ENCODE data around the gene IRF2BP2. TPM values are rescaled to one million over a fixed set of nuclear protein-coding genes. Genes with fewer than 3 reads are reported as not detected.

IRF2BP2 gene
- total and polyA plus RNA-seq, 2 of the 13 experiments (the other 11 are each of a cell fraction or from before 2014, with no cell fraction given): 140 to 147 TPM

DNA sequence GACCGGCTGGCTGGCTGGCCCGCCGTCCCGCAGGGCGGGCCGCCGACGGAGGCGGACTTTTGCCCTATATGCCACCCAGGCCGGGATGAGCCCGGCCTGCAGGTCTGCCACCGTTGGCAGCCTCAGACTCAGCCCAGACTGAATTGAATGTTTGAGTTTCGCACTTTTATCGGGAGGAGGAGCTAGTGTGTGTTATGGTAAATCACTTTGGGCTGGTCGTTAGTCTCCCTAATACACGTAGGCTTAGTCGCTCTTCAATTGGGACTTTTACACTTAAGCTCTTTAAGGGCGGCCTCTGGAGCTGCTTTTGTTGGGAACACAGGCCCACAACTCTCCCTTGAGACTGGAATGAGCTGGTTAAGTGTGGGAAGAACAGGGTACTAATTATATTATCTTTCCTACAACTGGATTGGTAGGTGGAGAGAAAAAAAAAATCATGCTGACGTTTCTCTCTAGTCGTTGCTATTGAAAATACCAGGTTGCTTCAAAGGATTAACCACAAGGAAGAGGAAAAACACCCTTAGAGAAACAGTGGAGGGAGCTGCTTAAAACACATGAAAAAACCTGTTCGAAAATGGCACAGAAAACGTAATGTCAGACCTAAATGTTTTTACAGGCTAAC lies 1.4 kb upstream of the IRF2BP2 start (continued):
- no peak for TF ChIP-seq ZSCAN12 (CRISPR knock-in tag; IDR thresholded peaks at IDR 0.05)
- TF ChIP-seq, protein P1, sequence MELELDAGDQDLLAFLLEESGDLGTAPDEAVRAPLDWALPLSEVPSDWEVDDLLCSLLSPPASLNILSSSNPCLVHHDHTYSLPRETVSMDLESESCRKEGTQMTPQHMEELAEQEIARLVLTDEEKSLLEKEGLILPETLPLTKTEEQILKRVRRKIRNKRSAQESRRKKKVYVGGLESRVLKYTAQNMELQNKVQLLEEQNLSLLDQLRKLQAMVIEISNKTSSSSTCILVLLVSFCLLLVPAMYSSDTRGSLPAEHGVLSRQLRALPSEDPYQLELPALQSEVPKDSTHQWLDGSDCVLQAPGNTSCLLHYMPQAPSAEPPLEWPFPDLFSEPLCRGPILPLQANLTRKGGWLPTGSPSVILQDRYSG (CRISPR knock-in tag; IDR thresholded peaks at IDR 0.05): peak; percentile 53; the same call in 1 of the 2 replicates
- TF ChIP-seq, protein P2, sequence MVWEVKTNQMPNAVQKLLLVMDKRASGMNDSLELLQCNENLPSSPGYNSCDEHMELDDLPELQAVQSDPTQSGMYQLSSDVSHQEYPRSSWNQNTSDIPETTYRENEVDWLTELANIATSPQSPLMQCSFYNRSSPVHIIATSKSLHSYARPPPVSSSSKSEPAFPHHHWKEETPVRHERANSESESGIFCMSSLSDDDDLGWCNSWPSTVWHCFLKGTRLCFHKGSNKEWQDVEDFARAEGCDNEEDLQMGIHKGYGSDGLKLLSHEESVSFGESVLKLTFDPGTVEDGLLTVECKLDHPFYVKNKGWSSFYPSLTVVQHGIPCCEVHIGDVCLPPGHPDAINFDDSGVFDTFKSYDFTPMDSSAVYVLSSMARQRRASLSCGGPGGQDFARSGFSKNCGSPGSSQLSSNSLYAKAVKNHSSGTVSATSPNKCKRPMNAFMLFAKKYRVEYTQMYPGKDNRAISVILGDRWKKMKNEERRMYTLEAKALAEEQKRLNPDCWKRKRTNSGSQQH (CRISPR knock-in tag; IDR thresholded peaks at IDR 0.05; ENCODE audit: low read depth): no peak
- no peak for TF ChIP-seq ZFAT (CRISPR knock-in tag; conservative IDR thresholded peaks at IDR 0.05)
- TF ChIP-seq IRX3 (CRISPR knock-in tag; IDR thresholded peaks at IDR 0.05; ENCODE audit: borderline replicate concordance, low read depth): no peak
- TF ChIP-seq TGIF2 (CRISPR knock-in tag; IDR thresholded peaks at IDR 0.05): no peak
- 0 out of 2 replicates have a peak, but pooled peaks have one; percentile 8 for TF ChIP-seq ZNF670 (CRISPR knock-in tag; IDR thresholded peaks at IDR 0.05; ENCODE audit: borderline replicate concordance)
- TF ChIP-seq ZBTB38 (CRISPR knock-in tag; IDR thresholded peaks at IDR 0.05): no peak
- no peak for TF ChIP-seq ZNF101 (CRISPR knock-in tag; IDR thresholded peaks at IDR 0.05; ENCODE audit: borderline replicate concordance, low read depth)
- no peak for TF ChIP-seq SATB2 (CRISPR knock-in tag; IDR thresholded peaks at IDR 0.05)
- TF ChIP-seq, protein P3, sequence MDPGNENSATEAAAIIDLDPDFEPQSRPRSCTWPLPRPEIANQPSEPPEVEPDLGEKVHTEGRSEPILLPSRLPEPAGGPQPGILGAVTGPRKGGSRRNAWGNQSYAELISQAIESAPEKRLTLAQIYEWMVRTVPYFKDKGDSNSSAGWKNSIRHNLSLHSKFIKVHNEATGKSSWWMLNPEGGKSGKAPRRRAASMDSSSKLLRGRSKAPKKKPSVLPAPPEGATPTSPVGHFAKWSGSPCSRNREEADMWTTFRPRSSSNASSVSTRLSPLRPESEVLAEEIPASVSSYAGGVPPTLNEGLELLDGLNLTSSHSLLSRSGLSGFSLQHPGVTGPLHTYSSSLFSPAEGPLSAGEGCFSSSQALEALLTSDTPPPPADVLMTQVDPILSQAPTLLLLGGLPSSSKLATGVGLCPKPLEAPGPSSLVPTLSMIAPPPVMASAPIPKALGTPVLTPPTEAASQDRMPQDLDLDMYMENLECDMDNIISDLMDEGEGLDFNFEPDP (CRISPR knock-in tag; conservative IDR thresholded peaks at IDR 0.05): no peak
- no peak for TF ChIP-seq MBD4 (IDR thresholded peaks at IDR 0.05; ENCODE audit: borderline replicate concordance, low read length)
- no peak for TF ChIP-seq GLI4 (CRISPR knock-in tag; IDR thresholded peaks at IDR 0.05; ENCODE audit: borderline replicate concordance)
- TF ChIP-seq TBL1XR1 (IDR thresholded peaks at IDR 0.05; ENCODE audit: borderline replicate concordance, low read length, partially characterized antibody): peak; percentile 52
- TF ChIP-seq STAG1 (CRISPR knock-in tag; IDR thresholded peaks at IDR 0.05): no peak; the same call in none of the 2 replicates
- TF ChIP-seq ZNF550 (CRISPR knock-in tag; IDR thresholded peaks at IDR 0.05; ENCODE audit: borderline replicate concordance): no peak
- TF ChIP-seq, protein P4, sequence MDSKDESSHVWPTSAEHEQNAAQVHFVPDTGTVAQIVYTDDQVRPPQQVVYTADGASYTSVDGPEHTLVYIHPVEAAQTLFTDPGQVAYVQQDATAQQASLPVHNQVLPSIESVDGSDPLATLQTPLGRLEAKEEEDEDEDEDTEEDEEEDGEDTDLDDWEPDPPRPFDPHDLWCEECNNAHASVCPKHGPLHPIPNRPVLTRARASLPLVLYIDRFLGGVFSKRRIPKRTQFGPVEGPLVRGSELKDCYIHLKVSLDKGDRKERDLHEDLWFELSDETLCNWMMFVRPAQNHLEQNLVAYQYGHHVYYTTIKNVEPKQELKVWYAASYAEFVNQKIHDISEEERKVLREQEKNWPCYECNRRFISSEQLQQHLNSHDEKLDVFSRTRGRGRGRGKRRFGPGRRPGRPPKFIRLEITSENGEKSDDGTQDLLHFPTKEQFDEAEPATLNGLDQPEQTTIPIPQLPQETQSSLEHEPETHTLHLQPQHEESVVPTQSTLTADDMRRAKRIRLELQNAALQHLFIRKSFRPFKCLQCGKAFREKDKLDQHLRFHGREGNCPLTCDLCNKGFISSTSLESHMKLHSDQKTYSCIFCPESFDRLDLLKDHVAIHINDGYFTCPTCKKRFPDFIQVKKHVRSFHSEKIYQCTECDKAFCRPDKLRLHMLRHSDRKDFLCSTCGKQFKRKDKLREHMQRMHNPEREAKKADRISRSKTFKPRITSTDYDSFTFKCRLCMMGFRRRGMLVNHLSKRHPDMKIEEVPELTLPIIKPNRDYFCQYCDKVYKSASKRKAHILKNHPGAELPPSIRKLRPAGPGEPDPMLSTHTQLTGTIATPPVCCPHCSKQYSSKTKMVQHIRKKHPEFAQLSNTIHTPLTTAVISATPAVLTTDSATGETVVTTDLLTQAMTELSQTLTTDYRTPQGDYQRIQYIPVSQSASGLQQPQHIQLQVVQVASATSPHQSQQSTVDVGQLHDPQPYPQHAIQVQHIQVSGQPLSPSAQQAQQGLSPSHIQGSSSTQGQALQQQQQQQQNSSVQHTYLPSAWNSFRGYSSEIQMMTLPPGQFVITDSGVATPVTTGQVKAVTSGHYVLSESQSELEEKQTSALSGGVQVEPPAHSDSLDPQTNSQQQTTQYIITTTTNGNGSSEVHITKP (CRISPR knock-in tag; IDR thresholded peaks at IDR 0.05; ENCODE audit: low read depth): no peak
- TF ChIP-seq, protein P5, sequence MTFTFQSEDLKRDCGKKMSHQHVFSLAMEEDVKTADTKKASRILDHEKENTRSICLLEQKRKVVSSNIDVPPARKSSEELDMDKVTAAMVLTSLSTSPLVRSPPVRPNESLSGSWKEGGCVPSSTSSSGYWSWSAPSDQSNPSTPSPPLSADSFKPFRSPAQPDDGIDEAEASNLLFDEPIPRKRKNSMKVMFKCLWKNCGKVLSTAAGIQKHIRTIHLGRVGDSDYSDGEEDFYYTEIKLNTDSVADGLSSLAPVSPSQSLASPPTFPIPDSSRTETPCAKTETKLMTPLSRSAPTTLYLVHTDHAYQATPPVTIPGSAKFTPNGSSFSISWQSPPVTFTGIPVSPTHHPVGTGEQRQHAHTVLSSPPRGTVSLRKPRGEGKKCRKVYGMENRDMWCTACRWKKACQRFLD (CRISPR knock-in tag; IDR thresholded peaks at IDR 0.05; ENCODE audit: borderline replicate concordance): no peak
- TF ChIP-seq NONO (IDR thresholded peaks at IDR 0.05): no peak
- no peak for TF ChIP-seq NONO (CRISPR knock-in tag; conservative IDR thresholded peaks at IDR 0.05)
- no peak for TF ChIP-seq WIZ (CRISPR knock-in tag; IDR thresholded peaks at IDR 0.05)
- TF ChIP-seq ZNF616 (CRISPR knock-in tag; IDR thresholded peaks at IDR 0.05; ENCODE audit: low read depth): no peak

Data from HepG2 (cell line).